Measurements from ENCODE around the gene PPP1R15A.
"Not testable (repeated sequence)": the region's sequence is repeated elsewhere in the genome, so short reads cannot be mapped to it uniquely, and the experiment has no call there.

PPP1R15A gene

DNA sequence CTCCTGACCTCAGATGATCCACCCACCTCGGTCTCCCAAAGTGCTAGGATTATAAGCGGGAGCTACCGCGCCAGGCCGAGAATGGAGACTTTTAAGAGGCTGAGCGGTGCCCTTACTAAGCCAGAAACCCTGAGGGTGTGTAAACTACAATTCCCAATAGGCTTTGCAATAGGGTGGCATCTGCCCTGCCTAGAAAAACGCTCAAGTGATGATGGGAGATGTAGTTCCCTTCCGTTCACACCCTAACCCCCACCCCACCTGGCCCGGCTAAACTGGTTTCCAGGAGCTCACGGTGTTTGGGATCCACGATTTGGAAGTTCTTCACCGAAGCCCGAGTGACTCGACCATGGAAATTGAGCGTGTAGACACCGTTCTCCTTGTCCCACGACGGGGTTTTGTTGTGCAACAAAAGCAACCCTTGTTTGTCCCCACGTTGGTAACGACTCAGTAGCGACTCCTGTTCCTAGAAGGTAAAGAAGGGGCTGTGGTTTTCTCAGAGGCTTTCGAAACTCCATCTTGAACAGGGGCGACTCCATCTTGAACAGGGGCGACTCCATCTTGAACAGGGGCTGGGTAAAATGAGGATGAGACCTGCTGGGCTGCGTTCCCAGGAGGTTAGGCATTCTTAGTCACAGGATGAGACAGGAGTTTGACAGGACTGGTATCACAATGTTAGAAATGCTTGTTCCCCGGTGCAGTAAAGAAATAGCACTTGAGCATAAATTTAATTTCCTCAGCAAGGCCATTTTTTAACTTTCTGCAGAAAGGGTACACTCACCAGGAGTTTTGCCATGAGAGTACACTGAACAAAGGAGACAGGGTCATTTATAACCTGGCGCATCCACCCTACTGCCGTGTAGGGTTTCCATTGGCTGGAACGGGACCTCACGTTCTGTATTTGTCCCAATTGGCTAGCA, 9.8 kb downstream of the PPP1R15A start:
- no peak for DNase-seq

DNA sequence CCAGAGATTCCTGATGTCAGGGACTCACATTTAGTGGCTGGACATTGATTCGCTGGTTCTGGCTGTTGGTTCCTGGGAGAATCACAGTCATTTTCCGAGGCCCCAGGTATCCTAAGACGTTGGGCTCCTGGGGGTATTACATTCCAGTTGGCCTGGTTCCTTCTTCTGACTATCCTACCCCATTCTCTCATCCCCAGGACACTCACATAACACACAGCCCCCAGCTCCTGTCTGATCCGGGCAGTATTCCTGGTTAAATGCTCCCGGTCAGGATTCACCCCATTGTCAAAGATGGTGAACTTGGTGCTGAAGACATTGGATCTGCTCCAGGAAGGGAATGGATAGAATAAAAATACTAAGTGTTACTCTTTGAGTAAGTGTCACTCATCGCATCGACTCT, 11.5 kb downstream of the PPP1R15A start:
- no peak for DNase-seq

DNA sequence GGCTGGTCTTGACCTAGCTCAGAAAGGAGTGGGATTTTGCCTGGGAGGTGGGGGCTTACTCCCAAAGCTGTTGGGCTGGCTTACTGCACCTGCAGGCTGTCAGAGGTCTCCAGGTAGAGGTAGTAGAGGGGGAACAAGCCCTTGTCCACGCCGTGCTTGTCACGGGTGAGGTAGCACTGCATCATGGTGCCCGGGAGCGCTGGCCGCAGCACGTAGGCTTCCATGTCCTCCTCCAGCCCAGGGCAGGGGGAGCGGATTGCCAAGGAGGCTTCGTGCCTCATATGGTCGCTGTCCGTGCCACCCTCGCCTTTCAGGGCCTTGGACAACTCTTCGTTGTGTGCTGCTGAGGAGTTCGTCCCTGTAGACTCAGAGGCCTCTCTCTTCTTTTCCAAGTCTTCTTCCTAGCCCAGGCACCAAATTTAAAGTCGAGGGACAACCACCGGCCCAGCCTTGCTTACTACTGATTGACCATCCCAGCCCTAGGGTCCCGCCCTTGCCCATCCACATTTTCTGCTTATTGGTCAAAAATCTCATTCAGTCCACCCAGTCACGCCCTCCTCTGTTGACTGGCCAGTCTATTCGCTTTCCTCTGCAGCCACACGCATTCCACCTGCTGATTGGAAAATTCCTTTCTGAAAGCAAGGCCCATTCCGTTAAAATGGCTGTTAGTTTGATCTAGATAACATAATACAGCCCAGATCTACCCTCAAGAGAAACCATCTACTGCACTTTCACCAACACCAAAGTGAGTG, 15.8 kb downstream of the PPP1R15A start:
- DNase-seq, result no peak

DNA sequence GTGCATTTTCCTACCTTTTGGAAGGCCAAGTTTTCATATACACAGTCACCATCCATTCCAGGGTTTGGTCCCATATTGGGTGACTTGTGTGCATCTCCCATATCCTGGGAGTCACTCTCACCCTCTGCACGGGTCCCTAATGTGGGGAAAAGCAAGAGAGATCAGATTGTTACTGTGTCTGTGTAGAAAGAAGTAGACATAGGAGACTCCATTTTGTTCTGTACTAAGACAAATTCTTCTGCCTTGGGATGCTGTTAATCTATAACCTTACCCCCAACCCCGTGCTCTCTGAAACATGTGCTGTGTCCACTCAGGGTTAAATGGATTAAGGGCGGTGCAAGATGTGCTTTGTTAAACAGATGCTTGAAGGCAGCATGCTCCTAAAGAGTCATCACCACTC, 17.3 kb downstream of the PPP1R15A start:
- not testable (repeated sequence) for DNase-seq

DNA sequence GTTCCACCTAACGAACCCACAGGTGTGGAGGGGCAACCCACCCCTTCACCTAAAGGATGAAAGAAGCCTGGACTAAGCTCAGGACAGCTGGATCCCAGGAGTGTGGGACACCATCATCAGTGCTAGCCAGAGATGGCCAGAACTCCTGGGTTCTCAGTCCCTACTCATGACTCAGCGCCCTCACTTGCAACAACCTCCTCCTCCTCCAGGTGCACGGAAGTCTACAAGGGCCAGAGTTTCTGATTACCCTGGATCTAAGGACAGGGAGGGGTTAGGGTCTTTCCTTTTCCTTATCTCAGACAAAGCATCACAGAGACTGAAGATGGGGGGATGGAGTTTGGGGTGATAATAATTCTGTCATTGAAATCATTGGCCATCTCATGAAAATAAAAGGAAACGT, 18.3 kb downstream of the PPP1R15A start:
- DNase-seq, result no peak

DNA sequence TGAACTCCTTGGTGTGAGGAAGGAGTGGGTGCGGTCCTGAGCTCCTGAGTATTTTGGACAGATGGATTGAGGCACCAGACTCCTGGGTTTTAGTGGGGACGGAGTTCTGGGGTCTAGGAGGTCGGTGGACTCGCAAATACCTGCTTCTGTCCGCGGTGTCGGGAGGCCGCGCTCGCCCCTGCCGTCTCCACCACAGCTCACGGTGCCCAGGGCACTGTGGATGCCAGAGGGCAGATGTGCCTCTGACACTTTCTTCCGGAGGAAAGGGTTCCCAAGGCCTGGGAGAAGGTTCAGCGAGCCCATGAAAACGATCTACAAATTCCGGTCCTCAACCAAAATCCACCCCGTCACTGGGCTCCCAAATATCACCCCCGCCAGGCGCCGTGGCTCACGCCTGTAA, 23.0 kb downstream of the PPP1R15A start:
- no peak for DNase-seq

DNA sequence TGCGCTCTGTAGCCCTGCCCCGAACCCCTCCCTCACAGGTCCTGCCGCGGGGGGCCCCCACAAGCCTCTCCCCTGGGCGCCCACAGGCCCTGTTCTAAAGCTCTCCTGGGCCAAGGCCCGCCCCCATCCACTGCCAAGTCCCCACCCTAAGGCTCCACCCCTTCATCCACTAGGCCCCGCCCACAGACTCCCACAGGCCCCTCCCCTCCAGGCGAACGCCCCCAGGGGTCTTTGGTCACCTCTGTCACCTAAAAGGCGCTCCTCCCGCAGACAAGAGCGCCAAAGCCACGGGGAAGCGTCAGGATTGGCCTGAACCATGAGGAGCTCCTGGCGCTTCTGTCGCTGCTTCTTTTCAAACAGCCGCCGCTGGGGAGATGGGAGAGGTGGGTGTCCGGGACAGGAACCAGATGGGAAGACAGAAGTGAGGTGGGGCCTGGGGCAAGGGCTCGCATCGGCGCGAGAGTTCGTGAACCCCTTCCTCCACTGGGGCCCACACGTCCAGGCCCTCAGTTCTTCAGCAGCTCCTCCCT, 24.0 kb downstream of the PPP1R15A start:
- no peak for DNase-seq

DNA sequence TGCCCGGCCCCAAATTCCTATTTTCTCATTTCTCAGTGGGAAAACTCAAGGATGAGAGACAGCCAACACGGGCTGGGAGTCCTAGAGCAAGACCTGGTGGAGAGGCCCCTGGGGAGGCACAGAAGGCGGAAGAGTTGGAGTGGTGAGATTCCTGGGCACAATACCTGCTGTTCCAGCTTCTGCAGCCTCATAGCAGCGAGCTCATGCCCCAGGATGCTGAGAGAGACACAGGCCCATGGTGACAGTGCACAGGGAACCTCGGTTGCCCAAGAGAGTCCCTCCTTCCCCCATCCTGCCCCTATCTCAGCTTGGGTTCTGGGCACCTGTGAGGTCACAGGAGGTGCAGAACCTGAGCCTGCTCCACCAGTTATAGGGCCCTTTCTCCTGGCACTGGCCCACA, 25.0 kb downstream of the PPP1R15A start:
- no peak for DNase-seq

DNA sequence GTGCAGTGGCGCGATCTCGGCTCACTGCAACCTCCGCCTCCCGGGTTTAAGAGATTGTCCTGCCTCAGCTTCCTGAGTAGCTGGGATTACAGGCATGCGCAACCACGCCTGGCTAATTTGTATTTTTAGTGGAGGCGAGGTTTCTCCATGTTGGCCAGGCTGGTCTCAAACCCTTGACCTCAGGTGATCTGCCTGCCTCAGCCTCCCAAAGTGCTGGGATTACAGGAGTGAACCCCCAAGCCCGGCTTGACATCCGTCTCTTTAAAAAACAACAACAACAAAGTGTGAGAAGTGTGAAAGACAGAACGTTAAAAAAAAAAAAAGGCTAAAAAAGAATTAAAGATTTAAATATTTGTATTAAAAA, 27.1 kb downstream of the PPP1R15A start:
- not testable (repeated sequence) for DNase-seq

DNA sequence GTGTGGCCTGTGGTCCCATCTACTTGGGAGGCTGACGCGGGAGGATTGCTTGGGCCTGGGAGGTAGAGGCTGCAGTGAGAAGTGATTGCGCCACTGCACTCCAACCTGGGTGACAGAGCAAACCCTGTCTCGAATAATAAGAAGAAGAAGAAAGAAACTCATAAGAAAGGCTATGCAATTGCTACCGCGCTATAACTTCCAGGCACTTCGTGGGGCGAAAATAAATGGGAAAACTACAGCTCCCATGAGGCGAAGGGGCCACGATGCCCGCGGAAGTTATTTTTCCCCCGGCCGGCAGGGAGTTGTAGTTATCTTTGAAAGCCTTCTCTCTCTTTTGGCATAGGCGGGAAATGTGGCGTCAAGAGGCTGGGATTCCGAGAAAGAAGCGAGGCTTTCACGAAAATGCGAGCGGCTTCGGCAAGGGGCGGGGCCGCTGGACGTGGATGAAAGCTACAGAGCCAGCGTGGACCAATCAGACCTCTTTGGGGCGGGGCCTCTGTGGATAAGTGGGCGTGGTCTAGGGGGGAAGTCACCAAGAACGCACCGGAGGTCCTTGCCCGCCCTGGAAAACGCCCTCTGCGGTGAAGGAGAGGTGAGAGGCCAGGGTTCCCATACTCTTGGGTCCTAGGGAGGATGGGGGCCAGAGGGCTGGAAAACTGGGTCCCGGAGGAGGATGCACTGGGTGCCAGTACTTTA, 27.7 kb downstream of the PPP1R15A start, which contains the start of gene NUCB1:
NUCB1 (plus strand) TSS at position 532 of the 696 bp plus-strand sequence. CDS start 485 bp downstream, outside the sequence.
- peak; percentile 96 for DNase-seq

DNA sequence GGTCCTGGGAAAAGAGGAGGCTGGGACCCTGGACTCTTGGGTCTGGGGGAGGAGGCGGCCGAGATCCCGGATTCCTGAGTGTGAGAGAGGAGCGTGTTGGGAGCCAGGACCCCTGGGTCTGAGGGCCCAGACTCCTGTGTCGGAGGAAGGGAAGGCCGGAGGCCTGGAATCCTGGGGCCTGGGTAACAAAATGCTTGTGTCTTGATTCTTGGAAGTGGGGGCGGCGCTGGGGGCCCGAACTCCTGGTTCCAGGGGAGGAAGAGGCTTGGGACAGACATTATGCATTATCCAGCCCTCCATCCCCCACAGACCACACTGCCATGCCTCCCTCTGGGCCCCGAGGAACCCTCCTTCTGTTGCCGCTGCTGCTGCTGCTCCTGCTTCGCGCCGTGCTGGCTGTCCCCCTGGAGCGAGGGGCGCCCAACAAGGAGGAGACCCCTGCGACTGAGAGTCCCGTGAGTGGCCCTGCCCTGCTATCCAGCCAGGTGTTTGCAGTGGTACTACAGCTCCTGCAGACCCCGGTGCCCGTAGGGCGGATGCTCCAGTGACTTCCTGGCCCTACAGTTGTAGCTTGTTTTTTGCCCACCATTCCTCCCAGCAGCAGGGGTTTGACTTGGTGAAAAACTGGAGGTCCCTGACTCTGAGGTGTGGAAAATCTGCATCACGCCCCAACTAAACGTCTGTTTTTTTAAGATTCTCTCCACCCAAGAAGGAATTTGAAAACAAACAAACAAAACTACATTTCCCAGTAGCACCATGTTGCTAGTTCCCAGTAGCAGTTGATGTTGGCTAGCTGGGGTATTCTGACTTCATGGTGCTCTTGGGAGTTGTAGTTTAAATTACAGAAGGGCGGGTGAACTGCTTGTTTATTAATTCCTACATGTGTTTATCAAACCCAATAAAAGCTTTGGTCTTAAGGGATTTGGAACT, 28.5 kb downstream of the PPP1R15A start:
- no peak for DNase-seq

DNA sequence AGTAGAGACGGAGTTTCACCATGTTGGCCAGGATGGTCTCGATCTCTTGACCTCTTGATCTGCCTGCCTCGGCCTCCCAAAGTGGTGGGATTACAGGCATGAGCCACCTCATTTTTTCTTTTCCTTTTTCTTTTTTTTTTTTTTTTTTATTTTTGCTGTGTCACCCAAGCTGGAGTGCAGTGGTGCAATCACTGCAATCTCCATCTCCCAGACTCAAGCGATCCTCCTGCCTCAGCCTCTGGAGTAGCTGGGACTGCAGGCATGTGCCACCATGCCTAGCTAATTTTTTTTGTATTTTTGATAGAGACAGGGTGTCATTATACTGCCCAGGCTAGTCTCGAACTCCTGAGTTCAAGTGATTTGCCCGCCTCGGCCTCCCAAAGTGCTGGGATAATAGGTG, 30.1 kb downstream of the PPP1R15A start:
- not testable (repeated sequence) for DNase-seq

DNA sequence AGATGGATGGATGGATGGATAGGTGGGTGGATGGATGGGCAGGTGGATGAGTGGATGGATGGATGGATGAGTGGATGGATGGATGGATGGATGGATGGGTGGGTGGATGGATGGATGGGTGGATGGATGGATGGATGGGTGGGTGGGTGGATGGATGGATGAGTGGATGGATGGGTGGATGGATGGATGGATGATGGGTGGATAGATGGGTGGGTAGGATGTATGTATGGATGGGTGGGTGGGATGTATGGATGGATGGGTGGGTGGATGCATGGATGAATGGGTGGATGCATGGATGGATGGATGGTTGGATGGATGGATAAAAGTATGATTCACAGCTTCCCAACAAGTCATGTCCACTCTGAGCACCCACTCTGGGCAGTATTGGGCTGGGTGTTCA, 31.6 kb downstream of the PPP1R15A start:
- not testable (repeated sequence) for DNase-seq

DNA sequence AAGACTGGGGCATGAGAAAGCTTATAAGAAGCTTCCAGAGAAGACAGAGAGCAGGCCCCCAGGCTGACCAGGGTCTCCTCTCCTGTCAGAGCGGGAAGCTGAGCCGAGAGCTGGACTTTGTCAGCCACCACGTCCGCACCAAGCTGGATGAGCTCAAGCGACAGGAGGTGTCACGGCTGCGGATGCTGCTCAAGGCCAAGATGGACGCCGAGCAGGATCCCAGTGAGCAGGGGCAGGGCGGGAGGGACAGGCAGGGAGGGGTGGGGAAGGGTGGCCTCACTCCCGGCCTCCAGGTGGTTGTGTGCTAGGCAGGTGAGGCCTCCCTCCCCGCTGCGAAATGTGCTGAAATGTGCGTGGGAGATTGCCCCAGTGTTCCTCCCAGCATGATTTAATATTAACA, 33.4 kb downstream of the PPP1R15A start:
- DNase-seq, result no peak

DNA sequence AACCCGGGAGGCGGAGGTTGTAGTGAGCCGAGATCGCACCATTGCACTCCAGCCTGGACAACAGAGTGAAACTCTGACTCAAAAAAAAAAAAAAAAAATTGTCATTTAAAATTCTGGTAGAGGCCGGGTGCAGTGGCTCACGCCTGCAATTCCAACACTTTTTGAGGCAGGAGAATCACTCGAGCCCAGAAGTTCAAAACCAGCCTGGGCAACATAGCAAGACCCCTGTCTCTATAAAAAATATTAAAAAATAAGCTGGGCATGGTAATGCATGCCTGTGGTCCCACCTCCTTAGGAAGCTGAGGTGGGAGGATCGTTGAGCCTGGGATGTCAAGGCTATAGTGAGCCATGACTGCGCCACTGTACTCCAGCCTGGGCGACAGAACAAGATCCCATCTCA, 34.1 kb downstream of the PPP1R15A start:
- DNase-seq, result no peak

DNA sequence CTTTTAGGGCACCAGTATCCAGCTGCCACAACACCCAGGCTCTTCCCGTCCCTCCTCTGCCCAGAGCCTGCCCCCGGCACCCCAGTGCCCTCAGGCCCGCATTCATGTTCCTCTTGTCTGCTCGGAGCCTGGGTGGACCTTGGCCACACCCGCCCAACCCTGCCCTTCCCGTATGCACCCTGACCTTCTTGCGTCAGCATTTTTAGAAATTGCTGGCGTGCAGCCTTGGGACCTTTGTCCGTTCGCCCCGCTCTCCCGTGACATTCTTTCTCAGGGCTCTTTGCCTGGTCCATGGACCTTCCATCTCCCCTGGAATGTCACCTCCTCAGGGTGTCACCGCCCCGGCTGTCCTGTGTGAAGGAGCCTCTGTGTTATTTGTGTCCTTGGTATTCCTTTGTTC, 35.5 kb downstream of the PPP1R15A start:
- DNase-seq, result no peak

DNA sequence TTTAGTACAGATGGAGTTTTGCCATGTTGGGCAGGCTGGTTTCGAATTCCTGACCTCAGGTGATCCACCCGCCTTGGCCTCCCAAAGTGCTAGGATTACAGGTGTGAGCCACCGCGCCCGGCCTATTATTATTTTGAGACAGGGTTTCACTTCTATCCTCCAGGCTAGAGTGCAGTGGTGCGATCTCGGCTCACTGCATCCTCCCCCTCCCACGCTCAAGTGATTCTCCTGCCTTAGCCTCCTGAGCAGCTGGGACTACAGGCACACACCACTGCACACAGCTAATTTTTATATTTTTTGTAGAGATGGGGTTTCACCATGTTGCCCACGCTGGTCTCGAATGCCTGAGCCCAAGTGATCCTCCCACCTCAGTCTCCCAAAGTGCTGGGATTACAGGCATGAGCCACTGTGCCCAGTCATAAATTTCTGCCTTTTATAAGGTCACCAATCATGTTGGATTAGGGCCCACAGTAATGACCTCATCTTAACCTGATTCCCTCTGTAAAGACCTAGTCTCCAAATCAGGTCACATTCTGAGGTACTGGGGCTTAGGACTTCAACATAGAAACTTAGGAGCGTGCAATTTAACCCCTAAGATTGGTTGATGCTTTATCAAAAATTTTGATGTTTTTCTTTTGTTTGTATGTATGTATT, 37.3 kb downstream of the PPP1R15A start:
- DNase-seq, result not testable (repeated sequence)

DNA sequence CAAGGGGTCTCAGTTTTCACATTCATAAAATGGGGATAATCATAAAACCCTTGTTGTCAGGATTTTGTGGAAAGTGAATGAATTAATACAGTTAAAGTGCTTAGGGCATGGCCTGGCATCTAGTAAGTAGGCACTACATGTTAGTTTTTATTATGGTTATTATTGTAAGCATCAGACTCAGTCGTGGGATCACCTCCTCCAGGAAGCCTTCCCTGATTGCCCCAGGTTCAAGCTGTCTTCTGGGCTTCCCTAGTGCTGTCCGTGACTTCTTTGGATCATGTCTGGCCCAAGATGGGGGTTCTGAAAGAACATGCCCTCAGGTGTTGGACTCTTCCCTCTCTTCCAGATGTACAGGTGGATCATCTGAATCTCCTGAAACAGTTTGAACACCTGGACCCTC, 38.6 kb downstream of the PPP1R15A start:
- no peak for DNase-seq

DNA sequence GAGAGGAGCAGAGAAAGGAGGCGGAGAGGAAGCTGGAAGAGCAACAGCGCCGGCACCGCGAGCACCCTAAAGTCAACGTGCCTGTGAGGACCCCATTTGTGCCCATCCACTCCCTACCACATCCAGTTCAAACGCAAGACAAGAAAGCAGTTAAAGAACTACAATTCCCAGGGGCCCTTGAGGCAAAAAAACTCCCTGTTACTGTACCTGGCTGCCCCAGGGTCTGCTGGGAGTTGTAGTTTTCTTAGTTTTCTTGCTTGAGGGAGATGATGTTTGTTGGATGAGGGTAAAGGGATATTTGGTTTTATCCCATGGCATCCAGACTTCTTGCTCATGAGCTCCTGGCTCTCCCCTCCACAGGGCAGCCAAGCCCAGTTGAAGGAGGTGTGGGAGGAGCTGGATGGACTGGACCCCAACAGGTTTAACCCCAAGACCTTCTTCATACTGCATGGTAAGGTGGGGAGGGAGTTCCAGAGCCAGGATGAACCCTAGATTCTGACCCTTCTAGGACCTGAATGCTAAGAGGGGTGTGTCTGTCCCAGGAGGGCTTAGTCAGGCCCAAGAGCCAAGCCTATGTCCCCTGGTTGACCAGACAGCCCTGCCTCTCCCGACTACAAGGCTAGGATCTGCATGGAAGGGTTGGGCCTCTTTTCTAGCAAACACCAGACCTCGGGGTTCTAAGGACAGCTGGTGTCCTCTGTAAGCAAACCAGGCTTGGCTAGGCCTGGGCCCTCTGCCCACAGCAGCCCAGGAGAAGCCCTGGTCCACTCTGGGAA, 41.1 kb downstream of the PPP1R15A start:
- DNase-seq, result no peak

DNA sequence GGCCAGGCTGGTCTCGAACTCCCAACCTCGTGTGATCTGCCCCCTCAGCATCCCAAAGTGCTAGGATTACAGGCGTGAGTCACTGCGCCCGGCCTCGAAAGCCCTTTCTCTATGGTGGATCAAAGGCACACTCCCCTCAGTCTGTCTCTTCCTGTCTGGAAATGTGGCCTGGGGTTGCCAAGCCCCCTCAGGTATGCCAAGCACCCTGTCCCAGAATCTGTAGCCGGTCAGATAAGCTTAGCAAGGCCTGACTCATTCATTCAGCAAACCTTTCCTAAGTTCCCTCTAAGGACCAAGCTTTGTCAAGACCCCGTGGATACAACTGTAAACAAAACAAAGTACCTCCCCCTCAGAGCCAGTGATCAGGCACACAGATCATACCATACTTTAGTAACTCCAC, 42.0 kb downstream of the PPP1R15A start:
- no peak for DNase-seq

DNA sequence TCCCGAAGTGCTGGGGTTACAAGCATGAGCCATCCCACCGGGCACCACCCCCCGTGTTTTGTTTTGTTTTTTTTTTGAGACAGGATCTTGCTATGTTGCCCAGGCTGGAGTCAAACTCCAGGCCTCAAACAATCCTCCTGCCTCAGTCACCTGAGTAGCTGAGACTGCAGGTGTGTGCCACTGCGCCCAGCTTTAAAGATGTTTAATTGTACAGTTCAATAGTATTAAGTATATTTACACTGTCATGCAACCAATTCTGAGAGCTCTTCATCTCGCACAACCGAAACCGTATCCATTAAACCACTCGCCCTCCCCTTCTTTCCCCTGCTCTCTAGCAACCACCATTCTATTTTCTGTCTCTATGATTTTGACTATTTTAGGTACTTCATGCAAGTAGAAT, 43.5 kb downstream of the PPP1R15A start:
- peak; percentile 92 for DNase-seq

Measured in NCI-H510A treated with DMSO at 0.1 percent for 48 hours (cell line).